Activated naive CD4-positive, alpha-beta T cell treated with anti-CD3 and anti-CD28 coated beads, Interleukin-2, amount 50 U/mL, for 16 hours (primary cell): Measurements from ENCODE around the gene SLC44A5.

Source experiments
- DNase-seq: peaks from one replicate; pipeline ENCODE4 v3.0.0-alpha.2; 2020

SLC44A5 gene

GRCh38 chr1:75587692-75588091 lies 23.2 kb downstream of the SLC44A5 start:
- DNase-seq, result no peak

GRCh38 chr1:75583282-75583681 lies 27.6 kb downstream of the SLC44A5 start:
- no peak for DNase-seq

GRCh38 chr1:75582725-75583261 lies 28.1 kb downstream of the SLC44A5 start:
- no peak for DNase-seq

GRCh38 chr1:75579046-75579445 lies 31.9 kb downstream of the SLC44A5 start:
- DNase-seq, result no peak

GRCh38 chr1:75575837-75576236 lies 35.1 kb downstream of the SLC44A5 start:
- DNase-seq, result no peak

GRCh38 chr1:75567191-75567590 lies 43.7 kb downstream of the SLC44A5 start:
- no peak for DNase-seq

GRCh38 chr1:75559800-75560199 lies 51.1 kb downstream of the SLC44A5 start:
- no peak for DNase-seq

- DNase-seq, result no peak
These were observed 51.8 kb downstream of the SLC44A5 start for GRCh38 chr1:75559136-75559535.

- no peak for DNase-seq
These were observed 56.0 kb downstream of the SLC44A5 start for GRCh38 chr1:75554870-75555269.

GRCh38 chr1:75554181-75554580 lies 56.7 kb downstream of the SLC44A5 start:
- DNase-seq, result no peak

- no peak for DNase-seq
These were observed 60.4 kb downstream of the SLC44A5 start for GRCh38 chr1:75550559-75550958.

GRCh38 chr1:75548721-75549480 lies 62.0 kb downstream of the SLC44A5 start:
- no peak for DNase-seq

- no peak for DNase-seq
These were observed 67.2 kb downstream of the SLC44A5 start for GRCh38 chr1:75543705-75544104.

GRCh38 chr1:75542818-75543570 lies 67.9 kb downstream of the SLC44A5 start:
- DNase-seq, result no peak

- DNase-seq, result no peak
These were observed 71.4 kb downstream of the SLC44A5 start for GRCh38 chr1:75539230-75540116.

- DNase-seq, result no peak
These were observed 77.8 kb downstream of the SLC44A5 start for GRCh38 chr1:75533085-75533484.

- DNase-seq, result no peak
These were observed 79.3 kb downstream of the SLC44A5 start for GRCh38 chr1:75531570-75531969.

- DNase-seq, result no peak
These were observed 81.4 kb downstream of the SLC44A5 start for GRCh38 chr1:75529488-75529887.

GRCh38 chr1:75528001-75528400 lies 82.9 kb downstream of the SLC44A5 start:
- no peak for DNase-seq

GRCh38 chr1:75522389-75522788 lies 88.5 kb downstream of the SLC44A5 start:
- DNase-seq, result no peak

- DNase-seq, result no peak
These were observed 89.3 kb downstream of the SLC44A5 start for GRCh38 chr1:75521658-75522057.

GRCh38 chr1:75520862-75521475 lies 89.9 kb downstream of the SLC44A5 start:
- no peak for DNase-seq
